H1 (cell line): ENCODE measurements around the gene MUS81. TPM values are rescaled to one million over a fixed set of nuclear protein-coding genes. Genes with fewer than 3 reads are reported as not detected.

Experiments
- CTCF ChIA-PET: fragments of 300-600 bp; sonication (Branson Sonifier 250); formaldehyde crosslinking; loops from one replicate; lab custom pipeline; 2021; ENCODE audit not compliant: partially characterized antibody; lab: Charles Lee
- POLR2A ChIA-PET: fragments of 300-600 bp; sonication (Branson Sonifier 250); formaldehyde crosslinking; loops from one replicate; lab custom pipeline; 2021; ENCODE audit warnings: inconsistent platforms; ENCODE audit not compliant: partially characterized antibody; lab: Charles Lee
- DNase-seq, 2 experiments: peaks; one replicate each; pipeline versions ENCODE4 v3.0.0 to v3.0.0-alpha.2; 2010 to 2022; ENCODE audit warnings: low spot score in 2 of 2, low read depth in 1 of 2, mixed read lengths in 1 of 2
- FAIRE-seq: peaks from 2 replicates; lab custom pipeline; 2011; peaks lifted over from hg19 to GRCh38; lab: Jason Lieb, UNC
- H2AFZ ChIP-seq: 2 replicates; pipeline ENCODE4 v1.8.1; 2012; ENCODE audit warnings: low read length, inconsistent platforms
- H2AK5ac ChIP-seq: 2 replicates; pipeline ENCODE4 v1.6.1; 2013; ENCODE audit warnings: low read depth, low read length
- H2BK120ac ChIP-seq: replicated peaks from 2 replicates; pipeline ENCODE3; 2013; ENCODE audit warnings: low read depth, low read length, inconsistent platforms
- H2BK12ac ChIP-seq: 2 replicates; pipeline ENCODE4 v1.6.1; 2013; ENCODE audit warnings: low read depth, low read length
- H2BK15ac ChIP-seq: 2 replicates; pipeline ENCODE4 v1.6.1; 2013; ENCODE audit warnings: low read length
- H2BK20ac ChIP-seq: 2 replicates; pipeline ENCODE4 v1.6.1; 2013; ENCODE audit warnings: low read length
- H2BK5ac ChIP-seq: 2 replicates; pipeline ENCODE4 v1.6.1; 2013; ENCODE audit warnings: low read depth, low read length
- H3K14ac ChIP-seq: 2 replicates; pipeline ENCODE4 v1.6.1; 2013; ENCODE audit warnings: inconsistent platforms; ENCODE audit not compliant: insufficient read length
- H3K18ac ChIP-seq: 2 replicates; pipeline ENCODE4 v1.6.1; 2013; ENCODE audit warnings: low read length; ENCODE audit errors: extremely low read depth
- H3K23ac ChIP-seq: 2 replicates; pipeline ENCODE4 v1.6.1; 2013; ENCODE audit warnings: inconsistent platforms; ENCODE audit not compliant: insufficient read length
- H3K23me2 ChIP-seq: 2 replicates; pipeline ENCODE4 v1.6.1; 2013; ENCODE audit warnings: low read depth, low read length
- H3K27ac ChIP-seq: 2 replicates; pipeline ENCODE4 v1.6.1; 2011; ENCODE audit warnings: low read depth, low read length, inconsistent platforms
- H3K27me3 ChIP-seq, 4 experiments: replicated peaks in 1 of 4; 1 replicate in 1 of 4; 2 replicates in 3 of 4; pipeline versions ENCODE4 v1.6.1 to v1.8.1; 2011 to 2013; ENCODE audit warnings: low read length in 3 of 4, mild to moderate bottlenecking in 3 of 4, inconsistent platforms in 2 of 4, mixed read lengths in 2 of 4, moderate library complexity in 1 of 4; ENCODE audit not compliant: control insufficient read depth in 3 of 4, insufficient read depth in 3 of 4; ENCODE audit errors: extremely low read depth in 1 of 4
- H3K36me3 ChIP-seq, 4 experiments: 2 replicates each; pipeline versions ENCODE4 v1.6.1 to v1.8.1; 2011 to 2013; ENCODE audit warnings: mild to moderate bottlenecking in 4 of 4, low read length in 3 of 4, moderate library complexity in 2 of 4, control low read depth in 1 of 4, inconsistent platforms in 1 of 4; ENCODE audit not compliant: insufficient read depth in 4 of 4, control insufficient read depth in 2 of 4
- H3K4ac ChIP-seq: replicated peaks from 2 replicates; pipeline ENCODE3; 2013; ENCODE audit warnings: low read length, low read depth, mixed read lengths, inconsistent platforms; ENCODE audit not compliant: insufficient read length
- H3K4me1 ChIP-seq, 4 experiments: replicated peaks in 1 of 4; 1 replicate in 1 of 4; 2 replicates in 3 of 4; pipeline versions ENCODE4 v1.6.1 to v1.8.1; 2011 to 2013; ENCODE audit warnings: low read length in 3 of 4, inconsistent platforms in 2 of 4, mixed read lengths in 1 of 4; ENCODE audit not compliant: insufficient read depth in 4 of 4, control insufficient read depth in 3 of 4
- H3K4me2 ChIP-seq, 2 experiments: 2 replicates each; pipeline versions ENCODE4 v1.6.1 to v1.8.1; 2011 to 2013; ENCODE audit warnings: low read depth in 2 of 2, low read length in 2 of 2, control low read depth in 1 of 2, inconsistent platforms in 1 of 2, mild to moderate bottlenecking in 1 of 2; ENCODE audit not compliant: insufficient read depth in 1 of 2
- H3K4me3 ChIP-seq, 4 experiments: fragments of 200-600, 300-600 bp in 1 of 4; sonication (generic), shearing (Covaris generic), sonication (Bioruptor Twin) in 1 of 4; 2 replicates each; pipeline versions ENCODE4 v1.5.1 to v1.8.1; 2011 to 2016; ENCODE audit warnings: low read length in 4 of 4, low read depth in 3 of 4, control low read depth in 2 of 4, inconsistent platforms in 2 of 4, mild to moderate bottlenecking in 2 of 4, mixed read lengths in 1 of 4, moderate library complexity in 1 of 4; ENCODE audit not compliant: insufficient read depth in 2 of 4; ENCODE audit errors: extremely low read depth in 1 of 4
- H3K56ac ChIP-seq: replicated peaks from 2 replicates; pipeline ENCODE3; 2013; ENCODE audit warnings: low read depth, mild to moderate bottlenecking, mixed read lengths, low read length, inconsistent platforms; ENCODE audit not compliant: insufficient read length
- H3K79me1 ChIP-seq: 2 replicates; pipeline ENCODE4 v1.6.1; 2013; ENCODE audit warnings: low read depth, low read length, control low read depth
- H3K79me2 ChIP-seq, 2 experiments: 2 replicates each; pipeline versions ENCODE4 v1.6.1 to v1.8.1; 2012 to 2013; ENCODE audit warnings: low read length in 2 of 2, mild to moderate bottlenecking in 2 of 2, inconsistent platforms in 1 of 2; ENCODE audit not compliant: insufficient read depth in 2 of 2, control insufficient read depth in 1 of 2
- H3K9ac ChIP-seq, 4 experiments: replicated peaks in 1 of 4; 1 replicate in 1 of 4; 2 replicates in 3 of 4; pipeline versions ENCODE4 v1.6.1 to v1.8.1; 2011 to 2013; ENCODE audit warnings: low read depth in 3 of 4, low read length in 3 of 4, control low read depth in 2 of 4, mild to moderate bottlenecking in 2 of 4, moderate library complexity in 2 of 4, inconsistent platforms in 1 of 4; ENCODE audit errors: extremely low read depth in 1 of 4
- H3K9me3 ChIP-seq, 2 experiments: 2 replicates each; pipeline versions ENCODE4 v1.6.1 to v1.8.1; 2012 to 2013; ENCODE audit warnings: mild to moderate bottlenecking in 2 of 2, moderate library complexity in 2 of 2, control low read depth in 1 of 2, inconsistent platforms in 1 of 2, low read depth in 1 of 2, low read length in 1 of 2, mixed read lengths in 1 of 2; ENCODE audit not compliant: insufficient read depth in 2 of 2
- H4K20me1 ChIP-seq, 2 experiments: replicated peaks in 1 of 2; 2 replicates each; pipeline versions ENCODE3 to v1.8.1; 2011 to 2013; ENCODE audit warnings: inconsistent platforms in 2 of 2, low read length in 2 of 2, mild to moderate bottlenecking in 1 of 2; ENCODE audit not compliant: insufficient read depth in 2 of 2, control insufficient read depth in 1 of 2
- H4K5ac ChIP-seq: 2 replicates; pipeline ENCODE4 v1.6.1; 2013; ENCODE audit warnings: low read length, low read depth, mixed read lengths, inconsistent platforms; ENCODE audit not compliant: insufficient read length
- H4K8ac ChIP-seq: 2 replicates; pipeline ENCODE4 v1.8.0; 2013; ENCODE audit warnings: mild to moderate bottlenecking, moderate library complexity, low read length, inconsistent platforms; ENCODE audit not compliant: insufficient read depth; ENCODE audit errors: extremely low read depth
- H4K91ac ChIP-seq: replicated peaks from 2 replicates; pipeline ENCODE3; 2013; ENCODE audit warnings: low read length, mixed read lengths, inconsistent platforms; ENCODE audit not compliant: insufficient read length
- CBX5 ChIP-seq: fragments of 300-800, 300-1000 bp; sonication (generic); IDR thresholded peaks from 2 replicates; pipeline ENCODE4 v1.7.1; 2016; ENCODE audit warnings: antibody characterized with exemption, low read length, low read depth
- NANOG ChIP-seq: IDR thresholded peaks from 2 replicates; pipeline ENCODE4 v1.6.1; 2011; ENCODE audit warnings: low read length, low read depth, mild to moderate bottlenecking, inconsistent platforms; ENCODE audit not compliant: insufficient read depth, poor library complexity, severe bottlenecking
- POU5F1 ChIP-seq: IDR thresholded peaks from 2 replicates; pipeline ENCODE4 v1.6.1; 2011; ENCODE audit warnings: low read depth, mild to moderate bottlenecking, low read length, moderate library complexity
- RAD21 ChIP-seq, 2 experiments: IDR thresholded peaks in 1 of 2; conservative IDR thresholded peaks in 1 of 2; 2 replicates each; pipeline ENCODE4 v1.6.1; 2011; ENCODE audit warnings: low read depth in 2 of 2, low read length in 2 of 2, improper control_type of control experiment in 1 of 2, inconsistent platforms in 1 of 2, mild to moderate bottlenecking in 1 of 2, moderate library complexity in 1 of 2
- TCF12 ChIP-seq: IDR thresholded peaks from 2 replicates; pipeline ENCODE4 v1.6.1; 2011; ENCODE audit warnings: low read depth, mild to moderate bottlenecking, low read length
- WGBS, 2 experiments: shearing (Covaris generic) in 1 of 2; methylation state at CpG; one replicate each; pipeline versions ENCODE4 v1.1.6 to v1.1.7; 2013 to 2015; ENCODE audit warnings: low lambda C conversion rate in 2 of 2, mixed read lengths in 2 of 2, inconsistent platforms in 1 of 2, low coverage in 1 of 2, missing lambda C conversion rate in 1 of 2; ENCODE audit not compliant: insufficient replicate concordance in 2 of 2, insufficient coverage in 1 of 2, insufficient read length in 1 of 2; ENCODE audit errors: extremely low coverage in 1 of 2, missing lambda C conversion rate in 1 of 2; 5-methylcytosine and 5-hydroxymethylcytosine counted together
- polyA plus RNA-seq, 7 experiments: library from polyadenylated mRNA; depleted of rRNA in 3 of 7; stranded (reverse) in 5 of 7; unstranded in 2 of 7; fragments of >200 nt in 5 of 7; fragments of 200-250 nt in 2 of 7; gene quantifications; 1 replicate in 5 of 7; 2 replicates in 1 of 7; 4 replicates in 1 of 7; pipeline versions ENCODE4 v1.2.1 to v1.2.3, GENCODE V29; 2011 to 2013; ENCODE audit warnings: missing spikeins in 2 of 7, mixed read lengths in 2 of 7
- total RNA-seq: library from RNA; stranded (reverse); fragmentation: NEBNext Ultra II Directional; extraction: Animal tissue kit (Norgen Biotek cat#: 25700); gene quantifications from 2 replicates; pipeline ENCODE4 v1.2.1, GENCODE V29; 2021

The MUS81 gene
- total and polyA plus RNA-seq, 2 of the 8 experiments (the other 6 are each of a cell fraction or from before 2014, with no cell fraction given), result 30.2 to 31.5 TPM

DNA sequence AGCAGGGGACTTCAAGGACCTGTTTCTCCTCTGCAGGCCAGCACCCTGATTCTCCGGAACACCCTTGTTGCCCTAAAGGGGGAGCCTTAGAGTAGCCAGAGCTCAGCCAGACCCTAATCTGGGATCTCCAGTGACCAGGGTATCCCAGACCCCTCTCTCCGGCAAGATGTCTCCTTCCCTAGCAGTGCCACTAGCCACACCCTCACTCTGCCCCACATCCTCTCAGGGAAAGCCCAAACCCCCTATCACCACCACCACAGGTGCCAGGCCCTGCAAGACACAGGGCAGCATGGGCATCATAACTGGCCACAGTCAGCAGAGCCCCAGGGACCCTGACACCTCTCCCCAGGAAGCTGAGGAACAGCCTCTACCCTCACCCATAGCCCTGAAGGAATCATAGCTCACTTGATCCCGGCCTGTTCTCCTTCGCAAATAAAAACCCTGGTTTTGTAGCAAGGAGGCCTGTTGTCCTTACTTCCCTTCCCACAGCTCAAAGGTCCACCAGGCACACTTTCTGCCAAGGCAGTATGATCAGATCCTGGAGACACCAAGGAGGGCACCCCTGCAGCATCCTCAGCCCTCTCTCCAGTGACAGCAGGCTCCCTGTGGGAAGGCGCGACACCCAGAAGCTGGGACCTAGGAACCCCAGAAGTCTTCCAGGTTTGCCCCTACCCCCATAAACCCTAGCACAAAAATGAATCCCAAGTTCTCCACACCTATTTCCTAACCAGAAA, 6.8 kb upstream of the MUS81 start:
- Histone ChIP-seq H3K4me1 (peaks cover 0 to 10% (median under 1%) of the 10 kb centered on the region in 4 experiments; a peak in 5 of 7 replicates), H2BK15ac (no peak overlapping the region), H2BK12ac (no peak overlapping the region), H3K9ac (no peak overlapping the region), H4K5ac (no peak overlapping the region), H3K23me2 (peaks cover 3% of the 10 kb centered on the region; the same call in 1 of the 2 replicates), H2BK5ac (0 out of 2 replicates have a peak overlapping the region, but pooled peaks have one; percentile 20), H2BK20ac (no peak overlapping the region), H3K56ac (no peak overlapping the region), H4K91ac (no peak overlapping the region), H3K27ac (no peak overlapping the region), H3K27me3 (no peaks in the 10 kb centered on the region), H3K4me3 (no peak overlapping the region), H2AK5ac (no peak overlapping the region), H3K9me3 (peaks cover 7 to 10% of the 10 kb centered on the region in 2 experiments; a peak in 2 of 4 replicates), H3K14ac (no peak overlapping the region), H3K79me2 (peaks cover 15 to 36% of the 10 kb centered on the region in 2 experiments), H3K4ac (no peak overlapping the region), H3K4me2 (no peak overlapping the region), H3K36me3 (peaks cover 17 to 34% (median 31%) of the 10 kb centered on the region in 4 experiments), H2BK120ac (no peak overlapping the region), H4K20me1 (peaks cover 29 to 30% of the 10 kb centered on the region in 2 experiments), H3K18ac (no peak overlapping the region), H2AFZ (no peak overlapping the region), H3K23ac (no peak overlapping the region), H3K79me1 (peaks cover 20% of the 10 kb centered on the region), H4K8ac (peak overlapping the region; percentile 75)
- FAIRE-seq (no peak), DNase-seq (no peak)
- 88% methylated on average over 6 of the region's 6 CpGs; no CpG with 5 or more reads in 1 of the 2 experiments for WGBS, 2 experiments
- ChIA-PET POLR2A (interaction anchor here (0.7 to 38.3 kb wide), 20 partner anchors 8 to 240 kb away, joined by 3 to 1071 read pairs (median 4); partner anchors contain the start of genes CCDC85B, CFL1, CTSW and EFEMP2), CTCF (interaction anchor here (0.6 to 15.2 kb wide), 16 partner anchors 8 to 197 kb away, joined by 3 to 283 read pairs (median 4); partner anchors contain the start of genes AP5B1, CCDC85B, CFL1 and CTSW)
- TF ChIP-seq TCF12 (no peak), CBX5 (no peak), RAD21 (IDR thresholded peaks at IDR 0.05 in 1 of 2, conservative IDR thresholded peaks at IDR 0.05 in 1 of 2; ENCODE audit: low read depth in 2 of 2, low read length in 2 of 2) (peak; percentile 15 to 19; a peak in 1 of 4 replicates), NANOG (no peak), POU5F1 (no peak)
